Neuron (in vitro differentiated cells): ENCODE results near the gene ZPR1.
"Not testable (repeated sequence)": the region's sequence is repeated elsewhere in the genome, so short reads cannot be mapped to it uniquely, and the experiment has no call there.

Experiments
- H2AFZ ChIP-seq: one replicate; pipeline ENCODE4 v1.6.1; 2013; ENCODE audit warnings: low read depth, mild to moderate bottlenecking, inconsistent platforms, low read length, moderate library complexity
- H3K27me3 ChIP-seq: one replicate; pipeline ENCODE4 v1.6.1; 2013; ENCODE audit warnings: low read length; ENCODE audit not compliant: insufficient read depth
- H3K36me3 ChIP-seq: one replicate; pipeline ENCODE4 v1.6.1; 2013; ENCODE audit warnings: low read length; ENCODE audit not compliant: insufficient read depth
- H3K4me1 ChIP-seq: one replicate; pipeline ENCODE4 v1.6.1; 2013; ENCODE audit warnings: low read length; ENCODE audit not compliant: insufficient read depth
- H3K4me3 ChIP-seq: 2 replicates; pipeline ENCODE4 v1.5.1; 2013; ENCODE audit warnings: mild to moderate bottlenecking, low read length, moderate library complexity
- H3K9me3 ChIP-seq: one replicate; pipeline ENCODE4 v1.6.1; 2013; ENCODE audit warnings: low read length

ZPR1 gene, protein sequence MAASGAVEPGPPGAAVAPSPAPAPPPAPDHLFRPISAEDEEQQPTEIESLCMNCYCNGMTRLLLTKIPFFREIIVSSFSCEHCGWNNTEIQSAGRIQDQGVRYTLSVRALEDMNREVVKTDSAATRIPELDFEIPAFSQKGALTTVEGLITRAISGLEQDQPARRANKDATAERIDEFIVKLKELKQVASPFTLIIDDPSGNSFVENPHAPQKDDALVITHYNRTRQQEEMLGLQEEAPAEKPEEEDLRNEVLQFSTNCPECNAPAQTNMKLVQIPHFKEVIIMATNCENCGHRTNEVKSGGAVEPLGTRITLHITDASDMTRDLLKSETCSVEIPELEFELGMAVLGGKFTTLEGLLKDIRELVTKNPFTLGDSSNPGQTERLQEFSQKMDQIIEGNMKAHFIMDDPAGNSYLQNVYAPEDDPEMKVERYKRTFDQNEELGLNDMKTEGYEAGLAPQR

DNA sequence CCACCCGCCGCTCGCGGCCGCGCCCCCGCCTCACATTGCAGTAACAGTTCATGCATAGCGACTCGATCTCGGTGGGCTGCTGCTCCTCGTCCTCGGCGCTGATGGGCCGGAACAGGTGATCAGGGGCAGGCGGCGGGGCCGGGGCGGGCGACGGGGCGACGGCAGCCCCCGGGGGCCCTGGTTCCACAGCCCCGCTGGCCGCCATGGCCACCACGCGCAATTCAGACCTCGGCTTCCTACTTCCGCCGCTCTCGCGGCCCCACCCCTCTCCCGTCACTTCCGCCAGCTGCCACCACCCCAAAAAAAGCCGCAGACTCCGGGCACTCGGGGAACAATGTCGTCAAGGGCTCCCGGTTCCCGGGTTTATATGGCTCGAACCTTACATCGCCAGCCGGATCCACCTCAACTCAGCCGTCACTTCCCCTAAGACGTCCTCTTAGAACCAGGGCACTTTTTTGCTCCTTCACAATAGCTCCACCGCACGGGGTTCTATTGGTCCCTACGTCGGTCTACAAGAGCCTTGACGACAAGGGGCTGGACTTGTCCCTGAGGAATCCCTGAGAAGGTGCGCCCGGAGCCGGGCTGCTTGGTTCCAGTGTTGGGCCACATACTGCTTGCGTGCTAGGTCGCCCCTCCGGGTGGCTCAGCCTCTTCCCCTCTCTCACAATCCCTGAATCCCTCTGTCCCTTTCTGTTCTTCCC is at the start of gene ZPR1:
Gene ZPR1 (minus strand): TSS at position 238 of the 701 bp plus-strand sequence. CDS start 33 bp downstream, at position 205.
- H3K4me3 ChIP-seq: peak within 1 kb of the TSS; percentile 69
- peaks cover 15% of the 10 kb centered on the region for H3K4me1 ChIP-seq
- peaks cover 39% of the 10 kb centered on the region for H3K36me3 ChIP-seq
- H2AFZ ChIP-seq: peak within 1 kb of the TSS; percentile 72
- H3K9me3 ChIP-seq: no peaks in the 10 kb centered on the region
- H3K27me3 ChIP-seq: no peaks in the 10 kb centered on the region

DNA sequence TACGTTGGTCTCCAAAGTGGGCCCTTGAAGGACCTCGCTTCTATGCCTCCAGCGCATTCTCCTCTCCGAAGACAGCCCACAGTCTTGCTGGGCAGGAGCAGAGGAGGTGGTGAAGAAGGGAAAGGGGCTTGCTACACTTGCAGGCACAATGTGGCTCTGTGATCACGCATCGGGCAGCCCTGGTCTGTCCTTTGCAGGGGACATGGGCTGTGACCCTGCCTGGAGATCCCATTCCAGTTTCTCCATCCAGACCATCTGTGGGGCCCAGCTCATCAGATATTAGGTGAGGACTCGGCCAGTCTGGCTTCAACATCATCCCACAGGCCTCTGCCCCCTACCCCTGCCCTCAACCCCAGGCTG is 48.8 kb upstream of the ZPR1 start:
- Histone ChIP-seq H3K36me3 (no peaks in the 10 kb centered on the region), H3K27me3 (no peaks in the 10 kb centered on the region), H3K9me3 (no peaks in the 10 kb centered on the region), H2AFZ (no peak overlapping the region), H3K4me1 (peaks cover 9% of the 10 kb centered on the region), H3K4me3 (no peak overlapping the region)

DNA sequence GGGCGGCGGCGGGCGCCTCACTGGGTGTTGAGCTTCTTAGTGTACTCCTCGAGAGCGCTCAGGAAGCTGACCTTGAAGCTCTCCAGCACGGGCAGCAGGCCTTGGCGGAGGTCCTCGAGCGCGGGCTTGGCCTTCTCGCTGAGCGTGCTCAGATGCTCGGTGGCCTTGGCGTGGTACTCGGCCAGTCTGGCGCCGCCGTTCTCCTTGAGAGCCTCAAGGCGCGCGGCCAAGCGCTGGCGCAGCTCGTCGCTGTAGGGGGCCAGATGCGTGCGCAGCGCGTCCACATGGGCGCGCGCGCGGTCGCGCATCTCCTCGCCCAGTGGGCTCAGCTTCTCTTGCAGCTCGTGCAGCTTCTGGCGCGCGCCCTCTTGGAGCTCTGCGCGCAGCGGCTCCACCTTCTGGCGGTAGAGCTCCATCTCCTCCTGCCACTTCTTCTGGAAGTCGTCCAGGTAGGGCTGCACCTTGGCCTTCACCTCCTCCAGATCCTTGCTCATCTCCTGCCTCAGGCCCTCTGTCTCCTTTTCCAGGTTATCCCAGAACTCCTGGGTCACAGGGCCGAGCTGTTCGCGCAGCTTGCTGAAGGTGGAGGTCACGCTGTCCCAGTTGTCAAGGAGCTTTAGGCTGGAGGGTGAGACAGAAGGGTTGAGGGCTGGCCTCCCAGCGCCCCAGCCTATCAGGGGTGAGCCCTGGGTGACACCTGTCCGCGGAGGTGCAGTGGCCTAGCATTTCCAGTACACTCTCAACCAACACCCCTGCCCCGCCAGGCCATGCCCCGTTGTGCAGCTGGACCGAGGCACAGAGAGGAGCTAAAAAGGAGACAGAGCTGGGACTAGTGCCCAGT is 48.2 kb upstream of the ZPR1 start:
- H3K9me3 ChIP-seq: no peaks in the 10 kb centered on the region

DNA sequence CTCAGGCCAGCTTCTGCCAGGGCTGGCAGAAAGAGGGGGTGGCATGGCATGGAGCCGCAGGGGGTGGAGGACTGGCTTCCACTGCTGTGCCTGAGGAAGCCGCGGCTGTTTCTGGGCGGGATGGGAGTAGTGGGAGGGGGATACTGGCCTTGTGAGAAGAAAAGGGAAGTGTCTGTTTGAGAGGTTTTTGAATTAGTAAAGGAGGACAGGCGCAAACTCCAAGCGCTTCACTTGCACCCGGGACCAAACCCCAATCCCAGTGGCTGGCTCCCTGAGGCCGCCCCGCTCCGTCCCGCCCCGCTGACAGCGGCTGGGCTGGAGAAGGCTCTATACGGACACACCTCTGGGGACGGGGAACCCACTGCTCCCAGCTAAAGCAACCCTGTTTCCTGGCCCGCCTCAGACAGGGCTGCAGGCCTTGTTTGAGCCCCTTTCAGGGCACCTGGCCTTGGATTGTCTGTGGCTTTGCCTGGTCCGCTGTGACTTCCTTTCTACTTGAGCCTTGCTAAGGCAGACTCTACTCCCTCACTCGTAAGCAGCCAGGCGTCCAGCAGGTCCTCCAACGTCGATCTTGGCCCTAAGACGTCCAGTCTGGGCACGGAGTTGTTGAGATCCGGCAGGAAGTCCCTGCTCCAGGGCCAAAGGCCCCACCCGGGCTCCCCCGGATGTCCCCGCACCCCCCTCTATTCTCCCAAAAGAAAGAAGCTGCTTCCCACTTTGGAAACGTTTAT is 47.4 kb upstream of the ZPR1 start:
- H3K27me3 ChIP-seq: no peaks in the 10 kb centered on the region
- H3K4me1 ChIP-seq: peaks cover 9% of the 10 kb centered on the region
- H2AFZ ChIP-seq: no peak overlapping the region
- H3K36me3 ChIP-seq: no peaks in the 10 kb centered on the region
- H3K4me3 ChIP-seq: no peak overlapping the region
- no peaks in the 10 kb centered on the region for H3K9me3 ChIP-seq

More for the DNA sequence above, 48.2 kb upstream of the ZPR1 start:
- no peak overlapping the region for H3K4me3 ChIP-seq
- no peaks in the 10 kb centered on the region for H3K36me3 ChIP-seq
- H3K4me1 ChIP-seq: peaks cover 9% of the 10 kb centered on the region
- no peaks in the 10 kb centered on the region for H3K27me3 ChIP-seq
- no peak overlapping the region for H2AFZ ChIP-seq

DNA sequence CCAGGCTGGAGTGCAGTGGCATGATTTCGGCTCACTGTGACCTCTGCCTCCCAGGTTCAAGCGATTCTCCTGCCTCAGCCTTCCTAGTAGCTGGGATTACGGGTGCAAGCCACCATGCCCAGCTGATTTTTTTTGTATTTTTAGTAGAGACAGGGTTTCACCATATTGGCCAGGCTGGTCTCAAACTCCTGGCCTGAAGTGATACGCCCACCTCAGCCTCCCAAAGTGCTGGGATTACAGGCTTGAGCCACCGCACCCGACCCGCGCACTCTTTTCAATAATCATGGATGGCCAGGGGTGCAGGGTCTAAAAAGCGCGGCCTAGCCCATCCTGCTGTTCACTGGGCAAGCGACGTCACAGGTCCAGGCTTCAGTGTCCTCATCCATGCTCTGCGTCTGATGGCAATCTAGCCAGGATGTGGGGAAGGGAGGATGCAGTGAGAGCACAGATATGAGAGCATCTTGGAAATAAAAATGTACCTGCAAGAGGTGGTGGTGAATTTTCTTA is 46.8 kb upstream of the ZPR1 start:
- not testable (repeated sequence) for H3K9me3 ChIP-seq, H2AFZ ChIP-seq, H3K36me3 ChIP-seq, H3K27me3 ChIP-seq, H3K4me3 ChIP-seq
- H3K4me1 ChIP-seq: peaks cover 13% of the 10 kb centered on the region

DNA sequence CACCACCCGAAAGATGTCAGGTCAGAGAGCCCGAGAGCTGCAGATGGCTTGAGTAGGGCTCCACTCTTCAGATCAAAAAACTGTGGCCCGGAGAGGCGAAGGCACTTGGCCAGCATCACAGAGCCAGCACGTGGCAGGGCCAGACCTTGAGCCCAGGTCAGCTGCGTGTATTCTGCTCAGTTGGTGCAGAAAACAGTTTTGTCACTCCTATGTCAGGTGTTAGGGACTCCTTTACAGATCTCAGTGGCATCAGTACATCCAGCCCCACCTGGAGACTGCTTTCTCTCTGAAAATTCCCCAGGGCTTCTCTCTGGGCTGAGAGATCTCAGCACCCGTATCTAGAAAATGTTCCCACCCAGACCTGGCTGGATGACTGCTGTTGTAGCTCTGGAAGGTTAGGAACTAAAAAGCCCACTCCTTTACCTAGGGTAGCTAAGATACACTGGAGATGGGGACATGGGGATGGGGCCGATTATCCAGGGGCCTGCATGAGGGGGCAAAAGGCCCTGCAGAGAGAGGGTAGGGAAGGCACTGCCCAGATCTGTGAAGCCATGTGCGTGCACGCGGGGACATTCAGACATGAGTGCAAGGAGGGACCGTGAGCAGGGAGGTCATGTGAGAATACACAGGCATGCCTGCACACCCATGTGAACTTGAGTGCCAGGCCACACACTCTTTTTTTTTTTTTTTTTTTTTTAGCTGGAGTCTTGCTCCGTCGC is 46.2 kb upstream of the ZPR1 start:
- peaks cover 16% of the 10 kb centered on the region for H3K4me1 ChIP-seq
- H3K9me3 ChIP-seq: no peaks in the 10 kb centered on the region
- H3K4me3 ChIP-seq: no peak overlapping the region
- no peak overlapping the region for H2AFZ ChIP-seq
- H3K27me3 ChIP-seq: no peaks in the 10 kb centered on the region
- H3K36me3 ChIP-seq: no peaks in the 10 kb centered on the region

DNA sequence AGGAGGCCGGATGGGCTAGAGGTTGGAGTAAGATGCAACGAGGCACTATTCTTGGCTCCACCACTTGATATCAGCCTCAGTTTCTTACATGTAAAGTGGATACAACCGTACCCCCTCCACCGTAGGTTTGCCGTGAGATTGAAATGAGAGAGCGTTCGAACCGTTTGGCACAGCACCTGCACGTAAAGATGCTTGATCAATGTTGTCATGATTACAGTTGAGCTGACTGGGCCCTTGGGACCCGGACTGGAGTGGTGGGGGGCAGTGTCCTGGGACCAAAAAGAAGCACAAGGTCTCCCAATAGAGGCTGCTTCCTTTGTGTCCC is 45.6 kb upstream of the ZPR1 start:
- H3K4me1 ChIP-seq: peaks cover 16% of the 10 kb centered on the region
- H3K4me3 ChIP-seq: no peak overlapping the region
- H3K27me3 ChIP-seq: no peaks in the 10 kb centered on the region
- H2AFZ ChIP-seq: no peak overlapping the region
- H3K9me3 ChIP-seq: no peaks in the 10 kb centered on the region
- H3K36me3 ChIP-seq: no peaks in the 10 kb centered on the region

DNA sequence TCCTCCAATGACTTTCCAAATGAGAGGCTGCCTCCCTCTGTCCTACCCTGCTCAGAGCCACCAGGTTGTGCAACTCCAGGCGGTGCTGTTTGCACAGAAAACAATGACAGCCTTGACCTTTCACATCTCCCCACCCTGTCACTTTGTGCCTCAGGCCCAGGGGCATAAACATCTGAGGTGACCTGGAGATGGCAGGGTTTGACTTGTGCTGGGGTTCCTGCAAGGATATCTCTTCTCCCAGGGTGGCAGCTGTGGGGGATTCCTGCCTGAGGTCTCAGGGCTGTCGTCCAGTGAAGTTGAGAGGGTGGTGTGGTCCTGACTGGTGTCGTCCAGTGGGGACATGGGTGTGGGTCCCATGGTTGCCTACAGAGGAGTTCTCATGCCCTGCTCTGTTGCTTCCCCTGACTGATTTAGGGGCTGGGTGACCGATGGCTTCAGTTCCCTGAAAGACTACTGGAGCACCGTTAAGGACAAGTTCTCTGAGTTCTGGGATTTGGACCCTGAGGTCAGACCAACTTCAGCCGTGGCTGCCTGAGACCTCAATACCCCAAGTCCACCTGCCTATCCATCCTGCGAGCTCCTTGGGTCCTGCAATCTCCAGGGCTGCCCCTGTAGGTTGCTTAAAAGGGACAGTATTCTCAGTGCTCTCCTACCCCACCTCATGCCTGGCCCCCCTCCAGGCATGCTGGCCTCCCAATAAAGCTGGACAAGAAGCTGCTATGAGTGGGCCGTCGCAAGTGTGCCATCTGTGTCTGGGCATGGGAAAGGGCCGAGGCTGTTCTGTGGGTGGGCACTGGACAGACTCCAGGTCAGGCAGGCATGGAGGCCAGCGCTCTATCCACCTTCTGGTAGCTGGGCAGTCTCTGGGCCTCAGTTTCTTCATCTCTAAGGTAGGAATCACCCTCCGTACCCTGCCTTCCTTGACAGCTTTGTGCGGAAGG is 44.8 kb upstream of the ZPR1 start:
- peaks cover 13% of the 10 kb centered on the region for H3K4me1 ChIP-seq

DNA sequence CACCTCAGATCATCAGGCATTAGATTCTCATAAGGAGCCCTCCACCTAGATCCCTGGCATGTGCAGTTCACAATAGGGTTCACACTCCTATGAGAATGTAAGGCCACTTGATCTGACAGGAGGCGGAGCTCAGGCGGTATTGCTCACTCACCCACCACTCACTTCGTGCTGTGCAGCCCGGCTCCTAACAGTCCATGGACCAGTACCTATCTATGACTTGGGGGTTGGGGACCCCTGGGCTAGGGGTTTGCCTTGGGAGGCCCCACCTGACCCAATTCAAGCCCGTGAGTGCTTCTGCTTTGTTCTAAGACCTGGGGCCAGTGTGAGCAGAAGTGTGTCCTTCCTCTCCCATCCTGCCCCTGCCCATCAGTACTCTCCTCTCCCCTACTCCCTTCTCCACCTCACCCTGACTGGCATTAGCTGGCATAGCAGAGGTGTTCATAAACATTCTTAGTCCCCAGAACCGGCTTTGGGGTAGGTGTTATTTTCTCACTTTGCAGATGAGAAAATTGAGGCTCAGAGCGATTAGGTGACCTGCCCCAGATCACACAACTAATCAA is 44.0 kb upstream of the ZPR1 start:
- Histone ChIP-seq H3K36me3 (no peaks in the 10 kb centered on the region), H2AFZ (no peak overlapping the region), H3K4me1 (peaks cover 7% of the 10 kb centered on the region), H3K4me3 (no peak overlapping the region), H3K27me3 (peaks cover under 1% of the 10 kb centered on the region), H3K9me3 (no peaks in the 10 kb centered on the region)

More for the DNA sequence above, 44.8 kb upstream of the ZPR1 start:
- no peaks in the 10 kb centered on the region for H3K36me3 ChIP-seq
- H3K4me3 ChIP-seq: no peak overlapping the region
- H3K9me3 ChIP-seq: no peaks in the 10 kb centered on the region
- no peak overlapping the region for H2AFZ ChIP-seq
- H3K27me3 ChIP-seq: no peaks in the 10 kb centered on the region

DNA sequence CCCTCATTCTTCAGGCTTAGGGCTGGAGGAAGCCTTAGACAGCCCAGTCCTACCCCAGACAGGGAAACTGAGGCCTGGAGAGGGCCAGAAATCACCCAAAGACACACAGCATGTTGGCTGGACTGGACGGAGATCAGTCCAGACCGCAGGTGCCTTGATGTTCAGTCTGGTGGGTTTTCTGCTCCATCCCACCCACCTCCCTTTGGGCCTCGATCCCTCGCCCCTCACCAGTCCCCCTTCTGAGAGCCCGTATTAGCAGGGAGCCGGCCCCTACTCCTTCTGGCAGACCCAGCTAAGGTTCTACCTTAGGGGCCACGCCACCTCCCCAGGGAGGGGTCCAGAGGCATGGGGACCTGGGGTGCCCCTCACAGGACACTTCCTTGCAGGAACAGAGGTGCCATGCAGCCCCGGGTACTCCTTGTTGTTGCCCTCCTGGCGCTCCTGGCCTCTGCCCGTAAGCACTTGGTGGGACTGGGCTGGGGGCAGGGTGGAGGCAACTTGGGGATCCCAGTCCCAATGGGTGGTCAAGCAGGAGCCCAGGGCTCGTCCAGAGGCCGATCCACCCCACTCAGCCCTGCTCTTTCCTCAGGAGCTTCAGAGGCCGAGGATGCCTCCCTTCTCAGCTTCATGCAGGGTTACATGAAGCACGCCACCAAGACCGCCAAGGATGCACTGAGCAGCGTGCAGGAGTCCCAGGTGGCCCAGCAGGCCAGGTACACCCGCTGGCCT is 42.5 kb upstream of the ZPR1 start:
- Histone ChIP-seq H3K36me3 (no peaks in the 10 kb centered on the region), H2AFZ (no peak overlapping the region), H3K4me1 (peaks cover 7% of the 10 kb centered on the region), H3K27me3 (peaks cover 2% of the 10 kb centered on the region), H3K9me3 (no peaks in the 10 kb centered on the region), H3K4me3 (no peak overlapping the region)
